K562 (cell line): ENCODE results near the gene MICAL2. TPM values are rescaled to one million over a fixed set of nuclear protein-coding genes. Genes with fewer than 3 reads are reported as not detected.
A peak's percentile ranks its signal among the peaks of the same experiment; 100 is the strongest.

Experiments
- KAT7 ChIP-seq: sonication (generic); formaldehyde crosslinking; IDR thresholded peaks from 2 replicates; pipeline ENCODE4 v1.8.0; 2022; ENCODE audit warnings: missing genetic modification reagents, mild to moderate bottlenecking, borderline replicate concordance
- MEIS2 ChIP-seq: fragments of 450-650 bp; IDR thresholded peaks from 2 replicates; pipeline ENCODE4 v1.6.1; 2014; ENCODE audit warnings: mild to moderate bottlenecking; ENCODE audit not compliant: partially characterized antibody
- NFYB ChIP-seq: IDR thresholded peaks from 2 replicates; pipeline ENCODE4 v1.6.1; 2011; ENCODE audit warnings: mild to moderate bottlenecking, moderate library complexity; ENCODE audit not compliant: insufficient read length; ENCODE audit errors: extremely low read depth
- SREBF2 ChIP-seq: sonication (generic); formaldehyde crosslinking; IDR thresholded peaks from 2 replicates; pipeline ENCODE4 v1.4.0; 2020; ENCODE audit warnings: mild to moderate bottlenecking, missing genetic modification reagents
- ZKSCAN8 ChIP-seq: fragments of 200-800 bp; sonication (Bioruptor generic); IDR thresholded peaks from 2 replicates; pipeline ENCODE4 v1.6.1; 2016; ENCODE audit warnings: missing genetic modification characterization, missing compliant biosample characterization
- polyA plus RNA-seq, 8 experiments: library from polyadenylated mRNA; depleted of rRNA in 4 of 8; stranded (reverse) in 5 of 8; unstranded in 3 of 8; fragments of >200 nt; fragmentation: Nextera tagmentation in 2 of 8; fragmentation: Illumina TruSeq in 1 of 8; extraction: Ambion mirVana in 2 of 8; extraction: Trizol in 1 of 8; gene quantifications; 2 replicates each; pipeline versions ENCODE4 v1.2.1 to v1.2.3, GENCODE V29; 2011 to 2014; ENCODE audit warnings: inconsistent platforms in 1 of 8, missing spikeins in 1 of 8
- total RNA-seq, 7 experiments: library from RNA; depleted of rRNA in 6 of 7; stranded (reverse); fragments of >200 nt in 6 of 7; fragmentation: Illumina TruSeq in 2 of 7; extraction: Trizol in 2 of 7; gene quantifications; 2 replicates each; pipeline versions ENCODE4 v1.2.1 to v1.2.3, GENCODE V29; 2011 to 2021; ENCODE audit warnings: low replicate concordance in 1 of 7
- TF ChIP-seq, protein P1 (sequence below): fragments of 250-450 bp; sonication (Bioruptor Pico); IDR thresholded peaks from 2 replicates; pipeline ENCODE4 v1.5.0; 2022; ENCODE audit warnings: mild to moderate bottlenecking
- TF ChIP-seq, protein P2 (sequence below), 2 experiments: IDR thresholded peaks in 1 of 2; conservative IDR thresholded peaks in 1 of 2; 2 replicates each; pipeline ENCODE4 v1.6.1; 2016; ENCODE audit warnings: low read depth in 2 of 2, mild to moderate bottlenecking in 1 of 2, missing compliant biosample characterization in 1 of 2, missing genetic modification characterization in 1 of 2, moderate library complexity in 1 of 2
- TF ChIP-seq, protein P3 (sequence below): fragments of 250-450 bp; sonication (Bioruptor Pico); IDR thresholded peaks from 2 replicates; pipeline ENCODE4 v1.8.0; 2022; ENCODE audit warnings: inconsistent platforms, mild to moderate bottlenecking, moderate library complexity, borderline replicate concordance

Gene MICAL2
- total and polyA plus RNA-seq, 9 of the 15 experiments (the other 6 are each of a cell fraction or from before 2014, with no cell fraction given) = 4.7 to 64.2 (median 33.6) TPM

- TF ChIP-seq, protein P1, sequence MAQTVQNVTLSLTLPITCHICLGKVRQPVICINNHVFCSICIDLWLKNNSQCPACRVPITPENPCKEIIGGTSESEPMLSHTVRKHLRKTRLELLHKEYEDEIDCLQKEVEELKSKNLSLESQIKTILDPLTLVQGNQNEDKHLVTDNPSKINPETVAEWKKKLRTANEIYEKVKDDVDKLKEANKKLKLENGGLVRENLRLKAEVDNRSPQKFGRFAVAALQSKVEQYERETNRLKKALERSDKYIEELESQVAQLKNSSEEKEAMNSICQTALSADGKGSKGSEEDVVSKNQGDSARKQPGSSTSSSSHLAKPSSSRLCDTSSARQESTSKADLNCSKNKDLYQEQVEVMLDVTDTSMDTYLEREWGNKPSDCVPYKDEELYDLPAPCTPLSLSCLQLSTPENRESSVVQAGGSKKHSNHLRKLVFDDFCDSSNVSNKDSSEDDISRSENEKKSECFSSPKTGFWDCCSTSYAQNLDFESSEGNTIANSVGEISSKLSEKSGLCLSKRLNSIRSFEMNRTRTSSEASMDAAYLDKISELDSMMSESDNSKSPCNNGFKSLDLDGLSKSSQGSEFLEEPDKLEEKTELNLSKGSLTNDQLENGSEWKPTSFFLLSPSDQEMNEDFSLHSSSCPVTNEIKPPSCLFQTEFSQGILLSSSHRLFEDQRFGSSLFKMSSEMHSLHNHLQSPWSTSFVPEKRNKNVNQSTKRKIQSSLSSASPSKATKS (CRISPR knock-in tag) = no peak
- TF ChIP-seq SREBF2 (CRISPR knock-in tag) = no peak
- peak; percentile 9 for TF ChIP-seq NFYB
- TF ChIP-seq, protein P2, sequence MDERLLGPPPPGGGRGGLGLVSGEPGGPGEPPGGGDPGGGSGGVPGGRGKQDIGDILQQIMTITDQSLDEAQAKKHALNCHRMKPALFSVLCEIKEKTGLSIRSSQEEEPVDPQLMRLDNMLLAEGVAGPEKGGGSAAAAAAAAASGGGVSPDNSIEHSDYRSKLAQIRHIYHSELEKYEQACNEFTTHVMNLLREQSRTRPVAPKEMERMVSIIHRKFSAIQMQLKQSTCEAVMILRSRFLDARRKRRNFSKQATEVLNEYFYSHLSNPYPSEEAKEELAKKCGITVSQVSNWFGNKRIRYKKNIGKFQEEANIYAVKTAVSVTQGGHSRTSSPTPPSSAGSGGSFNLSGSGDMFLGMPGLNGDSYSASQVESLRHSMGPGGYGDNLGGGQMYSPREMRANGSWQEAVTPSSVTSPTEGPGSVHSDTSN (CRISPR knock-in tag; IDR thresholded peaks at IDR 0.05; ENCODE audit: low read depth) = no peak
- TF ChIP-seq, protein P2 (tag; conservative IDR thresholded peaks at IDR 0.05; ENCODE audit: low read depth) = peak; percentile 77
- TF ChIP-seq, protein P3, sequence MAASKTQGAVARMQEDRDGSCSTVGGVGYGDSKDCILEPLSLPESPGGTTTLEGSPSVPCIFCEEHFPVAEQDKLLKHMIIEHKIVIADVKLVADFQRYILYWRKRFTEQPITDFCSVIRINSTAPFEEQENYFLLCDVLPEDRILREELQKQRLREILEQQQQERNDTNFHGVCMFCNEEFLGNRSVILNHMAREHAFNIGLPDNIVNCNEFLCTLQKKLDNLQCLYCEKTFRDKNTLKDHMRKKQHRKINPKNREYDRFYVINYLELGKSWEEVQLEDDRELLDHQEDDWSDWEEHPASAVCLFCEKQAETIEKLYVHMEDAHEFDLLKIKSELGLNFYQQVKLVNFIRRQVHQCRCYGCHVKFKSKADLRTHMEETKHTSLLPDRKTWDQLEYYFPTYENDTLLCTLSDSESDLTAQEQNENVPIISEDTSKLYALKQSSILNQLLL (CRISPR knock-in tag) = no peak
- TF ChIP-seq MEIS2 = peak; percentile 79
- TF ChIP-seq ZKSCAN8 (CRISPR knock-in tag) = no peak
- no peak for TF ChIP-seq KAT7
Measured at GRCh38 chr11:12164061-12165014, 53.9 kb downstream of the MICAL2 start (continued).
